GM18867 (cell line): Measurements from ENCODE around the gene GTSF1L.

Experiments used
- ATAC-seq: cut with Tn5 transposase; IDR thresholded peaks from one replicate; pipeline ENCODE4 v1.9.1; 2021; ENCODE audit warnings: mild to moderate bottlenecking, moderate library complexity; ENCODE audit not compliant: unreplicated experiment

Gene GTSF1L

GRCh38 chr20:43717616-43717995 is 9.2 kb downstream of the GTSF1L start:
- no peak for ATAC-seq

GRCh38 chr20:43716757-43717615 is 9.8 kb downstream of the GTSF1L start:
- ATAC-seq = no peak

- ATAC-seq = no peak
These were observed 10.7 kb downstream of the GTSF1L start for GRCh38 chr20:43716123-43716522.

- no peak for ATAC-seq
These were observed 11.3 kb downstream of the GTSF1L start for GRCh38 chr20:43715511-43715910.

- ATAC-seq = no peak
These were observed 11.8 kb downstream of the GTSF1L start for GRCh38 chr20:43715044-43715443.

- no peak for ATAC-seq
These were observed 15.6 kb downstream of the GTSF1L start for GRCh38 chr20:43711098-43711654.

- peak; percentile 67 for ATAC-seq
These were observed 16.3 kb downstream of the GTSF1L start for GRCh38 chr20:43710370-43711044.

- ATAC-seq = no peak
These were observed 24.3 kb downstream of the GTSF1L start for GRCh38 chr20:43702502-43702901.

GRCh38 chr20:43700627-43701026 is 26.2 kb downstream of the GTSF1L start:
- no peak for ATAC-seq

- ATAC-seq = no peak
These were observed 26.7 kb downstream of the GTSF1L start for GRCh38 chr20:43699941-43700565.

GRCh38 chr20:43695571-43695970 is 31.2 kb downstream of the GTSF1L start:
- no peak for ATAC-seq

GRCh38 chr20:43694763-43695162 is 32.0 kb downstream of the GTSF1L start:
- ATAC-seq = no peak

- peak; percentile 61 for ATAC-seq
These were observed 34.8 kb downstream of the GTSF1L start for GRCh38 chr20:43691928-43692524.

GRCh38 chr20:43690943-43691598 is 35.7 kb downstream of the GTSF1L start:
- ATAC-seq = no peak

GRCh38 chr20:43689165-43689564 is 37.6 kb downstream of the GTSF1L start:
- ATAC-seq = no peak

GRCh38 chr20:43686820-43687219 is 40.0 kb downstream of the GTSF1L start:
- no peak for ATAC-seq

GRCh38 chr20:43682446-43682845 is 44.4 kb downstream of the GTSF1L start:
- ATAC-seq = peak; percentile 19

GRCh38 chr20:43681991-43682410 is 44.8 kb downstream of the GTSF1L start:
- peak; percentile 92 for ATAC-seq

GRCh38 chr20:43681468-43681942 is 45.3 kb downstream of the GTSF1L start:
- peak; percentile 23 for ATAC-seq

GRCh38 chr20:43680981-43681380 is 45.8 kb downstream of the GTSF1L start:
- no peak for ATAC-seq
